ENCODE measurements around the gene PABPN1.
"Not testable (repeated sequence)": the region's sequence is repeated elsewhere in the genome, so short reads cannot be mapped to it uniquely, and the experiment has no call there.

The PABPN1 gene

GRCh38 chr14:23320584-23321571 is at the start of gene PABPN1:
PABPN1 (plus strand) TSS chr14:23321457; CDS start chr14:23321470, 13 bp downstream.
- peak; percentile 99 for DNase-seq (ENCODE audit: low spot score)

- DNase-seq (ENCODE audit: low spot score), result no peak
These were observed 45.8 kb upstream of the PABPN1 start for GRCh38 chr14:23275412-23275811.

GRCh38 chr14:23277189-23277588 is 44.1 kb upstream of the PABPN1 start:
- no peak for DNase-seq (ENCODE audit: low spot score)

- not testable (repeated sequence) for DNase-seq (ENCODE audit: low spot score)
These were observed 43.3 kb upstream of the PABPN1 start for GRCh38 chr14:23277928-23278327.

- DNase-seq (ENCODE audit: low spot score), result no peak
These were observed 40.0 kb upstream of the PABPN1 start for GRCh38 chr14:23281247-23281646.

GRCh38 chr14:23284654-23285529 is 36.4 kb upstream of the PABPN1 start:
- DNase-seq (ENCODE audit: low spot score), result peak; percentile 25

- peak; percentile 12 for DNase-seq (ENCODE audit: low spot score)
These were observed 35.7 kb upstream of the PABPN1 start for GRCh38 chr14:23285530-23286019.

GRCh38 chr14:23286020-23286901 is 35.0 kb upstream of the PABPN1 start, which contains the start of gene HOMEZ:
HOMEZ (minus strand) TSS chr14:23286132; CDS start chr14:23285952, 180 bp downstream.
- peak; percentile 98 for DNase-seq (ENCODE audit: low spot score)

GRCh38 chr14:23286902-23287479 is 34.3 kb upstream of the PABPN1 start:
- no peak for DNase-seq (ENCODE audit: low spot score)

- DNase-seq (ENCODE audit: low spot score), result peak; percentile 39
These were observed 26.3 kb upstream of the PABPN1 start for GRCh38 chr14:23294734-23295561.

GRCh38 chr14:23296012-23296777 is 25.1 kb upstream of the PABPN1 start:
- DNase-seq (ENCODE audit: low spot score), result no peak

- DNase-seq (ENCODE audit: low spot score), result no peak
These were observed 24.2 kb upstream of the PABPN1 start for GRCh38 chr14:23297096-23297495.

GRCh38 chr14:23297611-23298277 is 23.5 kb upstream of the PABPN1 start:
- no peak for DNase-seq (ENCODE audit: low spot score)

- peak; percentile 72 for DNase-seq (ENCODE audit: low spot score)
These were observed 21.9 kb upstream of the PABPN1 start for GRCh38 chr14:23299211-23299957.

- DNase-seq (ENCODE audit: low spot score), result no peak
These were observed 21.1 kb upstream of the PABPN1 start for GRCh38 chr14:23299986-23300686.

- DNase-seq (ENCODE audit: low spot score), result peak; percentile 36
These were observed 20.5 kb upstream of the PABPN1 start for GRCh38 chr14:23300687-23301223.
